NCI-H460 (cell line): Measurements from ENCODE around the gene TM4SF20. TPM values are rescaled to one million over a fixed set of nuclear protein-coding genes. Genes with fewer than 3 reads are reported as not detected.
"Not testable (repeated sequence)": the region's sequence is repeated elsewhere in the genome, so short reads cannot be mapped to it uniquely, and the experiment has no call there.

Experiments
- DNase-seq: peaks from one replicate; pipeline ENCODE4 v3.0.0-alpha.2; 2016; ENCODE audit warnings: low read depth; ENCODE audit errors: extremely low read depth
- total RNA-seq: library from RNA; depleted of rRNA; stranded (reverse); fragments of >200 nt; shearing (Covaris generic); gene quantifications from 2 replicates; pipeline ENCODE4 v1.2.3, GENCODE V29; 2014

The TM4SF20 gene
- total RNA-seq, 1 experiment from 2014 or later = 0.99 TPM

- DNase-seq = no peak
Observed at GRCh38 chr2:227401550-227401949, 22.4 kb upstream of the TM4SF20 start.

GRCh38 chr2:227398684-227399670 lies 19.9 kb upstream of the TM4SF20 start:
- DNase-seq = no peak

DNA sequence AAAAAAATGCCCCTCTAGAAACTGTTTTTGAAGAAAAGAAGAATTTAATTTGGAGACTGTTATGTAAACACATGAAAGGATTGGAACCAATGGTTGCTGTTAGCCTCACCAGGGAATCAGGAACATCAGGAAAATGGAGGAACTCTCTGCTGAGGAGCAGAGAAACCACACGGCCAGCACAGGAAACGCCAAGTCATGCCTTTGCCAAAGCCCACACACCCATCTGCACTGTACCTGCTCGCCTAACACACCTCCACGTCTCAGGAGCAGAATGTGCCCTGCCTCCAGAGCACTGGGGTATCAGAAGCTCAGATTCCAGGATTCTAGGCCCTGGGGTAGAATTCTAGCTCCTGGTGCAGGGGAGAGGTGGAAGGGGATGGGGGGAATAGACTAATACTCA lies 18.5 kb upstream of the TM4SF20 start:
- no peak for DNase-seq

GRCh38 chr2:227395556-227395955 lies 16.4 kb upstream of the TM4SF20 start:
- no peak for DNase-seq

DNA sequence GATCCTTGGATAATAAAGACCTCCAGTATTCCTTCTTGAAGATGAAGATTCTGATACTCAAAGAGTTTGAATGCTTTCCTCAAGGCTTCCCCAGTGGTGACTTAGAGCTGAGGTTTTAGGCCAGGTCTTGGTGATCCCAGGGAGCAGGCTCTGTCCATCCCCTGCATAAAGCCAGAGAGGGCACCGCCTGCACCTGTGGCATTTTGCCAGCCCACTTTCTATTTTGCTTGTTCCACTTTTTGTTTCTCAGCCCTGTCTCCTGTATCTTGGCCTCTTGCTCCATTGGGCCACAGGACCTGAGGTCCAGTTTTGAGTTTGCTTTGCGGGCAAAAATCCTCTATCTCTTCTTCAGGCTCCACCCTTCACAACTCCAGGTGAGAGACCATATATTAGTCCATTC lies 15.3 kb upstream of the TM4SF20 start:
- no peak for DNase-seq

DNA sequence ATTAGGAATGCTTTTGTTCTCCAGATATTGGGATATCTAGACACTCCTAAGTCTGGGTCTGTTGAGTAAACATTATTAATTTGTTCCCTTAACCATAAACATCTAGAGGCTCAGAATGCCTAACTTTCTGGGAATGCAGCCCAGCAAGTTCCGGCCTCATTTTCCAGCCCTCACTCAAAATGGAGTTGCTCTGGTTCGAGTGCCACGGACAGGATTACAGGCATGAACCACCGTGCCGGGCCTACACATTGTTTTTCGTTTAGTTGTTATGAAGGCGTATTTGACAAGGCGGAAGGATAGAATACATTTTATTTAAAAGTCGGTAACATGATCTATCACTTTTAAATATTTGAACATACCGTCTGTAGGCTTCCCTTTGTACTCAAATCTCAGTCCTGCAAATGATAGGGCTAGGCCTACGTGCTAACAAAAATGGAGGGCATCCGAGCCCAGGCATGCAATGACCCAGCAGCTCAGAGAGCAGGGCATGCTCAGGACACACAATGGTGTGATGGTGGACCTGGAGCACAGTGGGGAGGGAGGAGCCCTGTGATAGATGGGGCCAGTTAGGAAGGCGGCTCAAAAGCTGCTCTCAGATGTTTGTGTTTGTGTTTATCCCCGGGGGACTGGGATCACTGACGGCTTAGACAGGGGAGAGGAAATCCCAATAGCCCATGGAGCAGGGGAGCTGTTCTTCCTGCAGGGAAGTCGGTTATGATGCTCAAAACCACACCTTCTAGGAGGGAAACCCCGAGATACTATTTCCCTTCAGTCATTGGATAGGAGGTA lies 11.6 kb upstream of the TM4SF20 start:
- DNase-seq = no peak

DNA sequence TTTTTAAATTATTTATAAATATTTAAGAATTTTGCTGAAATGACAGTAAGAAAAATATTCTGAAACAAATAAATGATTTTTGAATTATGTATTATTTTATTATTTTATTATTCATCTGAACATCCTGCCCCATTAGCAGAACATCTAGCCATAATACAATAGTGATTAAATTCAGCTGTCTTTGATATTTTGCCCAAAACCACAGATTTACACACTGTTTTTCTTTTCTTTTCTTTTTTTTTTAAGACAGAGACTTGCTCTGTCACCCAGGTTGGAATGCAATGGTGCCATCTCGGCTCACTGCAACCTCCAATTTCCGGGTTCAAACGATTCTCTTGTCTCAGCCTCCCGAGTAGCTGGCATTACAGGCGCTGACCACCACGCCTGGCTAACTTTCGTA lies 10.6 kb upstream of the TM4SF20 start:
- DNase-seq = no peak

DNA sequence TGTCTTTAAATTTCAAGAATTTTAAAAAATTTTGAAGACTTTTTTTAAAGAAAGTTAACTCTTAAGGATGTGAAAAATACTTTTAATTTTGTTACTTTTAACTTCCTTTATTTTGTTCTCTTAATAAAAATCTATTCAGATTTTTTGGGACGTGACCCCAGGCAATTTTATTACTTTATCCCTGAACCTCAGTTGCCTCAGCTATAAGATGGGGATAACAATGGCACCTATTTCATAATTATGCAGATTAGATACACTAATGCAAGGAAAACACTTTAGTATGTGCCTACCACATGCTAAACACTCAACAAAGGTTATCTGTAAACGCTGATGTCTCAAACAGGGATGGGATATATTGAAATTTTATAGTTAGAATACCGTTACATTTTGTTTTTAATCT lies 10.1 kb upstream of the TM4SF20 start:
- DNase-seq = no peak

- peak; percentile 100 for DNase-seq
Observed at GRCh38 chr2:227388537-227389011, 9.5 kb upstream of the TM4SF20 start.

GRCh38 chr2:227387583-227387982 lies 8.5 kb upstream of the TM4SF20 start, which contains the start of gene SCYGR1:
TSS of gene SCYGR1 (minus strand) at chr2:227387949. CDS start at chr2:227387949, 0 bp downstream.
- DNase-seq = not testable (repeated sequence)

- no peak for DNase-seq
Observed at GRCh38 chr2:227386630-227387029, 7.5 kb upstream of the TM4SF20 start.

GRCh38 chr2:227383686-227384085 lies 4.6 kb upstream of the TM4SF20 start:
- DNase-seq = no peak

DNA sequence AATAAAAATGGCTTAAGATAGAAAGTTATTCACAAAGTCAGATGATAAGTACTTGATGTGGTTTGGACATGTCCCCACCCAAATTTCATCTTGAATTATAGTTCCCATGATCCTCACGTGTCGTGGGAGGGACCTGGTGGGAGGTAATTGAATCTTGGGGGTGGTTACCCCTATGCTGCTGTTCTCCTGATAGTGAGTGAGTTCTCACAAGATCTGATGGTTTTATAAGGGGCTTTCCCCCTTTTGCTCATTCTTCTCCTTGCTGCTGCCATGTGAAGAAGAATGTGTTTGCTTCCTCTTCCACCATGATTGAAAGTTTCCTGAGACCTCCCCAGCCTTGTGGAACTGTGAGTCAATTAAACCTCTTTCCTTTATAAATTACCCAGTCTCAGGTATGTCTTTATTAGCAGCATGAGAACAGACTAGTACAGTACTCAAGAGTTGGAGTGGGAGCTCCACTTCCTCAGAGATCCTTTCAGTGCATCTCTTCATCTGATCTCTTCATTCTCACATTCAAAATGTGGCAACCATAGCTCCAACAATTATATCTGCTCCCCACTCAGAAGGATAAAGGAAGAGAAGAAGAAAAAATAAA lies 3.2 kb upstream of the TM4SF20 start:
- not testable (repeated sequence) for DNase-seq

GRCh38 chr2:227378371-227378782 lies 729 bp downstream of the TM4SF20 start:
- peak; percentile 98 for DNase-seq

DNA sequence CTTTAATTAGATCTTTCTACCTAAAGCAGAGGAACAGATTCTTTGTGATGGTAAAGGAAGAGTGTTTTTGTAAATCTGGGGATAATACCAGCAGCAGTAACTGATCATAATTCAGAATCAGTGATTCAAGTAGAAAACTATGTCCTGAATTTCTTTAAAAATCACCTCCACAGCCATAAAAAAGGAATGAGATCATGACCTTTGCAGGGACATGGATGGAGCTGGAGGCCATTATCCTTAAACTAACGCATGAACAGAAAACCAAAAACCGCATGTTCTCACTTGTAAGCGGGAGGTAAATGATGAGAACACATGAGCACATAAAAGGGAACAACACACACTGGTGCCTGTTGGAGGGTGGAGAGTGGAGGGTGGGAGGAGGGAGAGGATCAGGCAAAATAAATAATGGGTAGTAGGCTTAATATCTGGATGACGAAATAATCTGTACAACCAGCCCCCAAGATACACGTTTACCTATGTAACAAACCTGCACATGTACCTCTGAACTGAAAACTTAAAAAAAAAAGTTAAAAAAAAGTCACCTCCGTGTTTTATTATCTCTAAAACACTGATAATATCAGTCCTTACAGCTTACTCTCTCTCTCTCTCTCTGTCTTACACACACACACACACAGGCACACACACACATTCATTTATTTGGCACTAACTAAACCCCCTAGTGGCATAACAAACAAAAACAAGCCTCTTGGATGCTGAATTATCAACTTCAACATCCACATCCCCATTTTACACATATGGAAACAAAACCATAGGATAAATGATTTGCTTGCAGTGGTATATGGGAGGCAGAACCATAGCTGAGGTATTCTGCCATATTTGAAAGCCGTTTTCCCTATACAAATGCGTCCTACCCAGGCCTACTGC lies 1.4 kb downstream of the TM4SF20 start:
- DNase-seq = peak; percentile 81

GRCh38 chr2:227376656-227377396 lies 2.3 kb downstream of the TM4SF20 start:
- peak; percentile 84 for DNase-seq

GRCh38 chr2:227374158-227374557 lies 4.9 kb downstream of the TM4SF20 start:
- DNase-seq = peak; percentile 96

GRCh38 chr2:227373389-227373788 lies 5.7 kb downstream of the TM4SF20 start:
- DNase-seq = no peak

DNA sequence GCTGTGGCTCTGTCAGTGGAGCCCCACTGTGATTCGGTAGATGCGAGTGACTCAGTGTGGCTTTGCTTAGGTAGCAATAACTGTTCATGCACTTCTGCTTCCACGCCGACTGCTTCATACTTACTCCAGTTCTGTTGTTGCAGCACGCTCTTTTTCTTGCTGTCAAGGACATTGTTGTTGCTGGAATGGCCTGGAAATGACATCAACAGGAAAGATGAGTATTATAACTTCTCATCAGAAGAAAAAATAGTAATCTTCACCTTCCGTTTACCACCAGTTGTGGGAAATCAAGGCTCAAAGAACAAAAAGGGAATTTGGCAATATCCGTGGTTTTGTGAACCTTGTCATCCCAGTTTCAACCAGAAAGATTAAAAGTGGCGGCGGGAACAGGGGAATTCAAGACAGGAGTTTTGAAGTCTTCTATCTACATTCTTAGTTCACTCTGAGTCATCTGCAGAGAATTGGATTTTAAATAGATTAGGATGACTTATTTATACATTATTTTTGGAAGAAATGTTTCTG lies 8.3 kb downstream of the TM4SF20 start:
- DNase-seq = peak; percentile 92
